ENCODE results near the gene PSMA5.

- TF ChIP-seq POLR2AphosphoS5 (IDR thresholded peaks at IDR 0.05): no peak
- TF ChIP-seq POLR2A (IDR thresholded peaks at IDR 0.05): no peak
- no peak for TF ChIP-seq CTCF (IDR thresholded peaks at IDR 0.05)
Observed at GRCh38 chr1:109434484-109434883, 8.2 kb upstream of the PSMA5 start.

Data from upper lobe of left lung (tissue), 4 donors.